ENCODE measurements around the gene TBC1D32. TPM values are rescaled to one million over a fixed set of nuclear protein-coding genes. Genes with fewer than 3 reads are reported as not detected.
A peak's percentile ranks its signal among the peaks of the same experiment; 100 is the strongest.
"Not testable (repeated sequence)": the region's sequence is repeated elsewhere in the genome, so short reads cannot be mapped to it uniquely, and the experiment has no call there.

TBC1D32 gene
- total RNA-seq, 1 donor from 2014 or later = 13.6 TPM

DNA sequence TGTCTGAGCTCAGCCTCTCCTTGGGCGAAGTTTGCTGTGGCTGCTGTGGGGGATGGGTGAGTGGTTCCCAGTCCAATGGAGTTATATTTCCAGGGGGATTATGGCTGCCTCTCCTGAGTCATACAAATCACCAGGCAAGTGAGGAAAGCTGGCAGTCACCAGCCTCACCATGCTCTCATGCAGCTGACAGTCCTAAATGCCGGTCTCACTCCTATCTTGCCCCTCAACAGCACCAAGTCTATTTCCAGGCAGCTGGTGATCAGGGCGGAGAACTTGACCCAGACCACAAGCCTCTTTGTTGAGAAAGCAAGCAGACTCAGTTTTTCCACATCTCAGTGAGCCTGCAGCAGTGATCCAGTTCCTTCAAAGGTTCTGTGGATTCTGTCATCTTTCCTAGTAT is 98.9 kb downstream of the TBC1D32 start:
- no peaks in the 10 kb centered on the region for H3K4me1 Mint-ChIP-seq
- H3K36me3 Mint-ChIP-seq (ENCODE audit: low read depth) = peaks cover 18% of the 10 kb centered on the region
- no peak overlapping the region for H3K4me3 Mint-ChIP-seq
- TF ChIP-seq, protein P1, sequence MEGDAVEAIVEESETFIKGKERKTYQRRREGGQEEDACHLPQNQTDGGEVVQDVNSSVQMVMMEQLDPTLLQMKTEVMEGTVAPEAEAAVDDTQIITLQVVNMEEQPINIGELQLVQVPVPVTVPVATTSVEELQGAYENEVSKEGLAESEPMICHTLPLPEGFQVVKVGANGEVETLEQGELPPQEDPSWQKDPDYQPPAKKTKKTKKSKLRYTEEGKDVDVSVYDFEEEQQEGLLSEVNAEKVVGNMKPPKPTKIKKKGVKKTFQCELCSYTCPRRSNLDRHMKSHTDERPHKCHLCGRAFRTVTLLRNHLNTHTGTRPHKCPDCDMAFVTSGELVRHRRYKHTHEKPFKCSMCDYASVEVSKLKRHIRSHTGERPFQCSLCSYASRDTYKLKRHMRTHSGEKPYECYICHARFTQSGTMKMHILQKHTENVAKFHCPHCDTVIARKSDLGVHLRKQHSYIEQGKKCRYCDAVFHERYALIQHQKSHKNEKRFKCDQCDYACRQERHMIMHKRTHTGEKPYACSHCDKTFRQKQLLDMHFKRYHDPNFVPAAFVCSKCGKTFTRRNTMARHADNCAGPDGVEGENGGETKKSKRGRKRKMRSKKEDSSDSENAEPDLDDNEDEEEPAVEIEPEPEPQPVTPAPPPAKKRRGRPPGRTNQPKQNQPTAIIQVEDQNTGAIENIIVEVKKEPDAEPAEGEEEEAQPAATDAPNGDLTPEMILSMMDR (conservative IDR thresholded peaks at IDR 0.05) = no peak
- H3K27ac Mint-ChIP-seq (ENCODE audit: unreplicated experiment) = no peak overlapping the region
- no peaks in the 10 kb centered on the region for H3K27me3 Mint-ChIP-seq (ENCODE audit: low read depth)
- no peaks in the 10 kb centered on the region for H3K9me3 Mint-ChIP-seq
- no peak for DNase-seq (ENCODE audit: low read depth, low spot score)

- H3K36me3 Mint-ChIP-seq (ENCODE audit: low read depth) = peaks cover 8% of the 10 kb centered on the region
- no peak overlapping the region for H3K27ac Mint-ChIP-seq (ENCODE audit: unreplicated experiment)
- TF ChIP-seq, protein P1 (conservative IDR thresholded peaks at IDR 0.05) = no peak
- no peak for DNase-seq (ENCODE audit: low read depth, low spot score)
- H3K27me3 Mint-ChIP-seq (ENCODE audit: low read depth) = no peaks in the 10 kb centered on the region
- H3K4me1 Mint-ChIP-seq = no peaks in the 10 kb centered on the region
- peaks cover 1% of the 10 kb centered on the region for H3K9me3 Mint-ChIP-seq
- H3K4me3 Mint-ChIP-seq = no peak overlapping the region
Observed at GRCh38 chr6:121223930-121224329, 110.3 kb downstream of the TBC1D32 start.

- H3K27me3 Mint-ChIP-seq (ENCODE audit: low read depth) = no peaks in the 10 kb centered on the region
- no peaks in the 10 kb centered on the region for H3K4me1 Mint-ChIP-seq
- peaks cover 4% of the 10 kb centered on the region for H3K9me3 Mint-ChIP-seq
- H3K36me3 Mint-ChIP-seq (ENCODE audit: low read depth) = peaks cover 13% of the 10 kb centered on the region
- no peak overlapping the region for H3K27ac Mint-ChIP-seq (ENCODE audit: unreplicated experiment)
- DNase-seq (ENCODE audit: low read depth, low spot score) = no peak
- TF ChIP-seq, protein P1 (conservative IDR thresholded peaks at IDR 0.05) = no peak
- no peak overlapping the region for H3K4me3 Mint-ChIP-seq
Observed at GRCh38 chr6:121223212-121223611, 111.1 kb downstream of the TBC1D32 start.

GRCh38 chr6:121222656-121223055 is 111.6 kb downstream of the TBC1D32 start:
- H3K4me1 Mint-ChIP-seq = no peaks in the 10 kb centered on the region
- no peak for DNase-seq (ENCODE audit: low read depth, low spot score)
- H3K9me3 Mint-ChIP-seq = peaks cover 8% of the 10 kb centered on the region
- no peak overlapping the region for H3K4me3 Mint-ChIP-seq
- H3K36me3 Mint-ChIP-seq (ENCODE audit: low read depth) = peaks cover 19% of the 10 kb centered on the region
- no peak overlapping the region for H3K27ac Mint-ChIP-seq (ENCODE audit: unreplicated experiment)
- H3K27me3 Mint-ChIP-seq (ENCODE audit: low read depth) = no peaks in the 10 kb centered on the region
- TF ChIP-seq, protein P1 (conservative IDR thresholded peaks at IDR 0.05) = peak; percentile 62

DNA sequence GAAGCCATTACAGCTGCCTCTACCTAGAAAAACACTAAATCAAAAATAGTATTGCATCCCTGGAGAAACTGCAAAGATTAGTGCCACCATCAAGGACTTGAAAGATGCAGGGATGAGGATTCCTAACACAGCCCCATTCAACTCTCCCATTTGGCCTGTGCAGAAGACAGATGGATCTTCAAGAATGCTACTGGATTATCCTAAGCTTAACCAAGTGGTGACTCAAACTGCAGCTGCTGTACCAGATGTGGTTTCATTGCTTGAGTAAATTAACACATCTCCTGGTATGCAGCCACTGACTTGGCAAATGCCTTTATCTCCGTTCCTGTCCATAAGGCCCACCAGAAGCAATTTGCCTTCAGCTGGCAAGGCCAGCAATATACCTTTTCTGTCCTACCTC is 117.4 kb downstream of the TBC1D32 start:
- H3K27me3 Mint-ChIP-seq (ENCODE audit: low read depth) = no peaks in the 10 kb centered on the region
- TF ChIP-seq, protein P1 (conservative IDR thresholded peaks at IDR 0.05) = no peak
- no peak for DNase-seq (ENCODE audit: low read depth, low spot score)
- H3K27ac Mint-ChIP-seq (ENCODE audit: unreplicated experiment) = no peak overlapping the region
- H3K4me1 Mint-ChIP-seq = no peaks in the 10 kb centered on the region
- H3K4me3 Mint-ChIP-seq = no peak overlapping the region
- H3K36me3 Mint-ChIP-seq (ENCODE audit: low read depth) = peaks cover 54% of the 10 kb centered on the region
- peaks cover 26% of the 10 kb centered on the region for H3K9me3 Mint-ChIP-seq

- H3K4me3 Mint-ChIP-seq; DNase-seq (ENCODE audit: low read depth, low spot score); H3K27ac Mint-ChIP-seq (ENCODE audit: unreplicated experiment); H3K4me1 Mint-ChIP-seq; H3K27me3 Mint-ChIP-seq (ENCODE audit: low read depth): not testable (repeated sequence)
- Mint-ChIP-seq H3K36me3 (ENCODE audit: low read depth) (peaks cover 53% of the 10 kb centered on the region), H3K9me3 (peaks cover 24% of the 10 kb centered on the region)
Observed at GRCh38 chr6:121213341-121213740, 120.9 kb downstream of the TBC1D32 start.

All from neural crest cell (in vitro differentiated cells).